SK-N-SH treated with all-trans-retinoic acid at 6 μM for 48 hours (cell line): ENCODE data around the gene TLCD1.

Source experiments
- ATAC-seq: fragments of 200-7000 bp; cut with Tn5 transposase; 3 replicates; pipeline ENCODE4 v1.9.1; 2020; ENCODE audit warnings: mild to moderate bottlenecking, moderate library complexity
- BACH2 ChIP-seq: fragments of 250-450 bp; sonication (Bioruptor Pico); IDR thresholded peaks from 2 replicates; pipeline ENCODE4 v1.9.0; 2021; ENCODE audit warnings: mild to moderate bottlenecking, borderline replicate concordance
- CSDC2 ChIP-seq: fragments of 250-450 bp; sonication (Bioruptor Pico); IDR thresholded peaks from 2 replicates; pipeline ENCODE4 v1.5.0; 2020; ENCODE audit warnings: mild to moderate bottlenecking, moderate library complexity
- ESRRG ChIP-seq: fragments of 250-450 bp; sonication (Bioruptor Pico); IDR thresholded peaks from 2 replicates; pipeline ENCODE4 v1.6.1; 2021; ENCODE audit warnings: mild to moderate bottlenecking
- GLIS3 ChIP-seq: fragments of 250-450 bp; sonication (Bioruptor Pico); IDR thresholded peaks from 2 replicates; pipeline ENCODE4 v1.5.0; 2020; ENCODE audit warnings: mild to moderate bottlenecking, moderate library complexity
- ISL1 ChIP-seq: fragments of 250-450 bp; sonication (Bioruptor Pico); IDR thresholded peaks from 2 replicates; pipeline ENCODE4 v2.1.2; 2022; ENCODE audit warnings: mild to moderate bottlenecking, moderate library complexity
- OSR1 ChIP-seq: fragments of 250-450 bp; sonication (Bioruptor Pico); IDR thresholded peaks from 2 replicates; pipeline ENCODE4 v1.8.0; 2022; ENCODE audit warnings: moderate library complexity, mild to moderate bottlenecking, inconsistent platforms
- PPARA ChIP-seq: fragments of 250-450 bp; sonication (Bioruptor Pico); IDR thresholded peaks from 2 replicates; pipeline ENCODE4 v1.5.0; 2020; ENCODE audit warnings: mild to moderate bottlenecking, borderline replicate concordance
- RARB ChIP-seq: fragments of 250-450 bp; sonication (Bioruptor Pico); IDR thresholded peaks from 2 replicates; pipeline ENCODE4 v1.8.0; 2021; ENCODE audit warnings: mild to moderate bottlenecking, moderate library complexity
- SNAI2 ChIP-seq: fragments of 250-450 bp; sonication (Bioruptor Pico); IDR thresholded peaks from 2 replicates; pipeline ENCODE4 v1.5.0; 2020; ENCODE audit warnings: mild to moderate bottlenecking, moderate library complexity
- ZC3H10 ChIP-seq: fragments of 250-450 bp; sonication (Bioruptor Pico); IDR thresholded peaks from 2 replicates; pipeline ENCODE4 v1.5.1; 2021; ENCODE audit warnings: mild to moderate bottlenecking, moderate library complexity
- ZFP3 ChIP-seq: fragments of 250-450 bp; sonication (Bioruptor Pico); IDR thresholded peaks from 2 replicates; pipeline ENCODE4 v1.5.0; 2020; ENCODE audit warnings: mild to moderate bottlenecking, moderate library complexity
- ZFP30 ChIP-seq: fragments of 450-650 bp; formaldehyde crosslinking; IDR thresholded peaks from 2 replicates; pipeline ENCODE4 v1.5.0; 2022; ENCODE audit warnings: mild to moderate bottlenecking, moderate library complexity
- ZNF565 ChIP-seq: fragments of 450-650 bp; formaldehyde crosslinking; conservative IDR thresholded peaks from 2 replicates; pipeline ENCODE4 v1.5.0; 2020; ENCODE audit warnings: low read depth, mild to moderate bottlenecking, moderate library complexity
- ZNF70 ChIP-seq: fragments of 450-650 bp; formaldehyde crosslinking; IDR thresholded peaks from 2 replicates; pipeline ENCODE4 v1.5.0; 2020; ENCODE audit warnings: mild to moderate bottlenecking, moderate library complexity
- ZNF8 ChIP-seq: fragments of 450-650 bp; formaldehyde crosslinking; IDR thresholded peaks from 2 replicates; pipeline ENCODE4 v1.5.0; 2020; ENCODE audit warnings: mild to moderate bottlenecking, moderate library complexity
- TF ChIP-seq, protein P1 (sequence below): fragments of 250-450 bp; sonication (Bioruptor Pico); IDR thresholded peaks from 2 replicates; pipeline ENCODE4 v1.8.0; 2021; ENCODE audit warnings: low read depth, mild to moderate bottlenecking, moderate library complexity, borderline replicate concordance
- TF ChIP-seq, protein P2 (sequence below): fragments of 250-450 bp; sonication (Bioruptor Pico); IDR thresholded peaks from 2 replicates; pipeline ENCODE4 v1.5.0; 2020; ENCODE audit warnings: mild to moderate bottlenecking, moderate library complexity
- TF ChIP-seq, protein P3 (sequence below): fragments of 250-450 bp; sonication (Bioruptor Pico); IDR thresholded peaks from 2 replicates; pipeline ENCODE4 v1.5.1; 2020; ENCODE audit warnings: low read depth, mild to moderate bottlenecking, moderate library complexity

TLCD1 gene

DNA sequence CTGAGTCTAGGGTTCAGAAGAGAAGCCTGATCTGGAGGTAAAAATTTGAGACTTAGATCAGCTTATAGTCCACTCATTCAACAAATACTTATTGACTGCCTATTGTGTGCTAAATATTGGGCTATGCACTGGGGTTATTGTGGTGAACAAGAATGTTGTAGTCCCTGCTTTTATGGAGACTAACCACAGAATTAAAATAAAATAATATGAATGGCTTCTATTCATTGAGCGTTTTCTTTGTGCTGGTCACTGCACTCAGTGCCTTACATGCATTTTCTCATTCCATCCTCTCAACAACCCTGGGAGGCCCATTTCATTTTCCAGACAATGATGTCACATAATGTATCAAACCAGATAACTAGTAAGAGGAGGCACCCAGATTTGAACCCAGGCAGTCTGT lies 7.3 kb upstream of the TLCD1 start:
- no peak for TF ChIP-seq OSR1 (CRISPR knock-in tag)
- no peak for TF ChIP-seq ZNF565 (CRISPR knock-in tag)
- TF ChIP-seq GLIS3 (CRISPR knock-in tag), result no peak
- no peak for TF ChIP-seq ESRRG
- TF ChIP-seq ISL1 (CRISPR knock-in tag), result no peak
- TF ChIP-seq ZFP3 (CRISPR knock-in tag), result no peak
- no peak for TF ChIP-seq SNAI2
- TF ChIP-seq, protein P1, sequence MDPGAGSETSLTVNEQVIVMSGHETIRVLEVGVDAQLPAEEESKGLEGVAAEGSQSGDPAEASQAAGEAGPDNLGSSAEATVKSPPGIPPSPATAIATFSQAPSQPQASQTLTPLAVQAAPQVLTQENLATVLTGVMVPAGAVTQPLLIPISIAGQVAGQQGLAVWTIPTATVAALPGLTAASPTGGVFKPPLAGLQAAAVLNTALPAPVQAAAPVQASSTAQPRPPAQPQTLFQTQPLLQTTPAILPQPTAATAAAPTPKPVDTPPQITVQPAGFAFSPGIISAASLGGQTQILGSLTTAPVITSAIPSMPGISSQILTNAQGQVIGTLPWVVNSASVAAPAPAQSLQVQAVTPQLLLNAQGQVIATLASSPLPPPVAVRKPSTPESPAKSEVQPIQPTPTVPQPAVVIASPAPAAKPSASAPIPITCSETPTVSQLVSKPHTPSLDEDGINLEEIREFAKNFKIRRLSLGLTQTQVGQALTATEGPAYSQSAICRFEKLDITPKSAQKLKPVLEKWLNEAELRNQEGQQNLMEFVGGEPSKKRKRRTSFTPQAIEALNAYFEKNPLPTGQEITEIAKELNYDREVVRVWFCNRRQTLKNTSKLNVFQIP, result no peak
- TF ChIP-seq ZNF70, result no peak
- no peak for TF ChIP-seq BACH2
- TF ChIP-seq ZFP30 (CRISPR knock-in tag), result no peak
- TF ChIP-seq PPARA (CRISPR knock-in tag), result no peak
- no peak for TF ChIP-seq RARB (CRISPR knock-in tag)
- no peak for TF ChIP-seq ZNF8 (CRISPR knock-in tag)
- TF ChIP-seq ZC3H10, result no peak

DNA sequence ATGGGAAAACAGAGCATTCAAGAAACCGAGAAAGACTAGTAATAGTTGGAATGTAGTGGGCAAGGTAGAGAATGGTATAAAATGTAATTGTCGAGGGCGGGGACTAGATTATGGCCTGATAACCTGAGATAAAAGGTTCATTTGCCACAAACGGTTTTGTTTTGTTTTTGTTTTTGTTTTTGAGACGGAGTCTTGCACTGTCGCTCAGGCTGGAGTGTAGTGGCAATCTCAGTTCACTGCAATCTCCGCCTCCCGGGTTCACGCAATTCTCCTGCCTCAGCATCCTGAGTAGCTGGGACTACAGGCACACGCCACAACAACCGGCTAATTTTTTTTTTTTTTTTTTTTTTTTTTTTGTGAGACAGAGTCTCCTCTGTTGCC lies 3.9 kb upstream of the TLCD1 start:
- no peak for ATAC-seq
- TF ChIP-seq ISL1 (CRISPR knock-in tag) (no peak), ZNF70 (no peak), ZFP3 (CRISPR knock-in tag) (no peak), CSDC2 (CRISPR knock-in tag) (no peak)
- TF ChIP-seq, protein P2, sequence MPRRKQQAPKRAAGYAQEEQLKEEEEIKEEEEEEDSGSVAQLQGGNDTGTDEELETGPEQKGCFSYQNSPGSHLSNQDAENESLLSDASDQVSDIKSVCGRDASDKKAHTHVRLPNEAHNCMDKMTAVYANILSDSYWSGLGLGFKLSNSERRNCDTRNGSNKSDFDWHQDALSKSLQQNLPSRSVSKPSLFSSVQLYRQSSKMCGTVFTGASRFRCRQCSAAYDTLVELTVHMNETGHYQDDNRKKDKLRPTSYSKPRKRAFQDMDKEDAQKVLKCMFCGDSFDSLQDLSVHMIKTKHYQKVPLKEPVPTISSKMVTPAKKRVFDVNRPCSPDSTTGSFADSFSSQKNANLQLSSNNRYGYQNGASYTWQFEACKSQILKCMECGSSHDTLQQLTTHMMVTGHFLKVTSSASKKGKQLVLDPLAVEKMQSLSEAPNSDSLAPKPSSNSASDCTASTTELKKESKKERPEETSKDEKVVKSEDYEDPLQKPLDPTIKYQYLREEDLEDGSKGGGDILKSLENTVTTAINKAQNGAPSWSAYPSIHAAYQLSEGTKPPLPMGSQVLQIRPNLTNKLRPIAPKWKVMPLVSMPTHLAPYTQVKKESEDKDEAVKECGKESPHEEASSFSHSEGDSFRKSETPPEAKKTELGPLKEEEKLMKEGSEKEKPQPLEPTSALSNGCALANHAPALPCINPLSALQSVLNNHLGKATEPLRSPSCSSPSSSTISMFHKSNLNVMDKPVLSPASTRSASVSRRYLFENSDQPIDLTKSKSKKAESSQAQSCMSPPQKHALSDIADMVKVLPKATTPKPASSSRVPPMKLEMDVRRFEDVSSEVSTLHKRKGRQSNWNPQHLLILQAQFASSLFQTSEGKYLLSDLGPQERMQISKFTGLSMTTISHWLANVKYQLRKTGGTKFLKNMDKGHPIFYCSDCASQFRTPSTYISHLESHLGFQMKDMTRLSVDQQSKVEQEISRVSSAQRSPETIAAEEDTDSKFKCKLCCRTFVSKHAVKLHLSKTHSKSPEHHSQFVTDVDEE (CRISPR knock-in tag), result no peak

More for the DNA sequence above, 7.3 kb upstream of the TLCD1 start:
- ATAC-seq, result no peak

DNA sequence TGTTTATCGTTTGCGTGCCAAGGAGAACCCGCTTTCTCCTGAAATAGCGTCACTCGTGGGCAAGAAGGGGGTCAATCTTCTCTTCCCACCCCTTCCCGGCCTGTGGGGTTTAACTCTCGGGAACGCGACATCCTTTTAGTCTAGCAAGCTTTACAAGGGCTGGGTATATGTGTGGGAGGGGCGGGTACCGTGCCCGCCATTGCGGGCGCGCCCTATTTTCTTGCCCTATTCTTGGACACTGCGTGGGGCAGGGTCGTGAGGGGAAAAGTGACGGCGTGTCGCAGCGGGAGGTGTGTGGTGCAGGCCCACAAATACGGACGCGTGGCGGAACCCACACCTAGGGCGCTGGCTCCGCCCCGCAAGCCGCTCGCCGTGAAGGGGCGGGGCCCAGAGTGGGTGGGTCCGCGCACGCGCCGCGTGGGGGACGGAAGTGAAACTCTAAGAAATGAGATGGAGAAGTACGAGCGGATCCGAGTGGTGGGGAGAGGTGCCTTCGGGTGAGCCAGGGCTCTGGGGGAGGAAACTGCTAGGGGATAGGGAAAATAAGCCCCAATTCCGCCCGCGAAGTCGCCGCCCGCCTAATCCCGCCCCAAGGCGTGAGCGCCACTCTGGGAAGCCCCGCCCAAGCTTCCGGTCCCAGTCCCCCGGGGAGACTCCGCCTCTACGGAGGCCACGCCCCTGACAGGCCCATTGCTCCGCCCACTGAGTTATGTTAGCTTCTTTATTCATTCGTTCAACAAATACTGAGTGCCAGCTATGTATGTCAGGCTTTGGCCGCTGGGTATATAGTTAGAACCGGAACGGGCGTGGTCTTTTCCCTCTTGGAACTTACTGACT lies 2.5 kb upstream of the TLCD1 start, which contains the start of gene NEK8:
Gene NEK8, plus strand, starts transcription at position 425 of the 837 bp plus-strand sequence. Its CDS starts 26 bp downstream, at position 451.
- TF ChIP-seq BACH2, result no peak
- no peak for TF ChIP-seq GLIS3 (CRISPR knock-in tag)
- TF ChIP-seq, protein P3, sequence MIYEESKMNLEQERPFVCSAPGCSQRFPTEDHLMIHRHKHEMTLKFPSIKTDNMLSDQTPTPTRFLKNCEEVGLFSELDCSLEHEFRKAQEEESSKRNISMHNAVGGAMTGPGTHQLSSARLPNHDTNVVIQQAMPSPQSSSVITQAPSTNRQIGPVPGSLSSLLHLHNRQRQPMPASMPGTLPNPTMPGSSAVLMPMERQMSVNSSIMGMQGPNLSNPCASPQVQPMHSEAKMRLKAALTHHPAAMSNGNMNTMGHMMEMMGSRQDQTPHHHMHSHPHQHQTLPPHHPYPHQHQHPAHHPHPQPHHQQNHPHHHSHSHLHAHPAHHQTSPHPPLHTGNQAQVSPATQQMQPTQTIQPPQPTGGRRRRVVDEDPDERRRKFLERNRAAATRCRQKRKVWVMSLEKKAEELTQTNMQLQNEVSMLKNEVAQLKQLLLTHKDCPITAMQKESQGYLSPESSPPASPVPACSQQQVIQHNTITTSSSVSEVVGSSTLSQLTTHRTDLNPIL, result no peak
- TF ChIP-seq ZFP3 (CRISPR knock-in tag), result no peak
- no peak for TF ChIP-seq ZC3H10
- TF ChIP-seq ZNF8 (CRISPR knock-in tag), result no peak
- peak; percentile 43 for ATAC-seq

DNA sequence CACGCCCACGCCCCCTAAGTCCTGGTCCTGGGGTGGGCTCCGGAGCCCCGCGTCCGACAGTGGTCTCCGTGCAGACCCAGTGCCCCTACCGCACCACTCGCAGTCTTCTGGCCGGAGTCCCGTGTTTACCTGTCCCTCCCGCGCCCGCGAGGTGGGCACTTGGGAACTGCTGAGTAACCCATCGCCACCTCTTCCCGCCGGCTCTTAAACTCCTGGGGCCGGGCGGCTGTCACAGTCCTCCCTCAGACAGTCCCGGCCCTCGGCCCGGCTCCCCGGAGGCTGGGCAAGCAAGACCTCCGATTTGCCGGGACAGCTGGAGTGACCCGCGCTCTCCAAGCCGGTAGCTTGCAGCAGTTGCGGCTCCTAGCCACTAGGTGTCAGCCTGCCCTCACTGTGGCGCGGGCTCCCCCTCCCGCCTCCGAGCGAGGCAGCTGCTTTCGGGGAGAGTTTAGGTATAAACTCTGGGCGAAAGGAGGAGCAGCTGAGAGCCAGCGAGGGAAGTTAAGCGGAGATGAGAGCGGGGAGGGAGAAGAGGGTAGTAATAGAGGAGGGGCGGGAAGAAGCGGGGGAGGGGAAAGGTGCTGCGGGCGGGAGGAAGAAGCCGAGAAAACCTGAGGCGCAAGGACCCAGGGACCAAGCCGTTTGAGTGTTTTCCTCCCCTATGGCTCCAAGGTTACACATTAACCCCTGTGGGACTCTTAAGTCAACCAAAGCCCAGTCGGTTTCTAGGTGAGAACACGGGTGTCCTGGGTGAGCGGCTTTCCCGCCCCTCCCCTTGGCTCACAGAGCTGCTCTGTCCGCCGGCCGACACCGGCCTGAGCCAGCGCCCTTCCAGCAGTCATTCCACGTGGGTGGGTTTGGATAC lies 826 bp upstream of the TLCD1 start:
- peak; percentile 82 for TF ChIP-seq ZNF70
- TF ChIP-seq ZFP30 (CRISPR knock-in tag), result no peak
- peak; percentile 69 for ATAC-seq

DNA sequence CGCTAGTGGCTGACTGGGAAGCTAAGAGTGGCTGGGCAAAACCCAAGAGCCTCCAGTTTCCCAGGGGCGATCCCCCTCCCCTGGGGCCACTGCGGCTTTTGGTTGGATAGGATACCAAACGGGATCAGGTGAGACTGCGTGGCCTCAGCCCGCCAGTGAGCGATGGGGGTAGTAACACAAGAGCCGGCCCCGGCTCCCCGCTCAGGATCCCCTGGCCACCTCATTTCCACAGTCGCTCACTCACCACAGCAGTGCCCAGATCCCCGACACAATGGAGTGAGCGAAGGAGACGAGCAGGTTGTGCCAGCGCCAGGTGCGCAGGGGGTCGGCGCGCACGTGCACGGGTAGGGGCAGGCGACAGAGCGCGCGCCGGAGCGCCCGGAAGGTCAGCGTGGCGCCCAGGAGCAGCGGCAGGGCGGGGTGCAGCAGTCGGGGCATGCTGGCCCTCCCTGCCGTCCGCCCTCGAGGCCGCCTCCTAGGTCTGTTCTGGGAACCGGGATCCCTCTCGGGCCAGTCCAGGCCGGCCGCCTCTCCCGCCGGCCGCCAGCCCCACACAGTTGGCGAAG lies 290 bp downstream of the TLCD1 start:
- ATAC-seq, result peak; percentile 53

More for the DNA sequence above, 290 bp downstream of the TLCD1 start:
- TF ChIP-seq ESRRG, result no peak
- TF ChIP-seq ZFP30 (CRISPR knock-in tag), result no peak
